ENCODE results near the gene PLXNA2.

Gene PLXNA2

GRCh38 chr1:208160259-208160819, 83.8 kb downstream of the PLXNA2 start:
- DNase-seq (ENCODE audit: low spot score), result no peak

GRCh38 chr1:208159555-208160258, 84.5 kb downstream of the PLXNA2 start:
- no peak for DNase-seq (ENCODE audit: low spot score)

- no peak for DNase-seq (ENCODE audit: low spot score)
These were observed 85.3 kb downstream of the PLXNA2 start for GRCh38 chr1:208158640-208159554.

- no peak for DNase-seq (ENCODE audit: low spot score)
These were observed 86.4 kb downstream of the PLXNA2 start for GRCh38 chr1:208157769-208158168.

- DNase-seq (ENCODE audit: low spot score), result no peak
These were observed 87.4 kb downstream of the PLXNA2 start for GRCh38 chr1:208156741-208157140.

GRCh38 chr1:208156310-208156709, 87.9 kb downstream of the PLXNA2 start:
- DNase-seq (ENCODE audit: low spot score), result no peak

GRCh38 chr1:208154679-208155642, 89.2 kb downstream of the PLXNA2 start:
- DNase-seq (ENCODE audit: low spot score), result no peak

- DNase-seq (ENCODE audit: low spot score), result no peak
These were observed 90.1 kb downstream of the PLXNA2 start for GRCh38 chr1:208154040-208154439.

- no peak for DNase-seq (ENCODE audit: low spot score)
These were observed 90.8 kb downstream of the PLXNA2 start for GRCh38 chr1:208153386-208153785.

GRCh38 chr1:208151728-208152598, 92.2 kb downstream of the PLXNA2 start:
- no peak for DNase-seq (ENCODE audit: low spot score)

GRCh38 chr1:208150833-208151458, 93.2 kb downstream of the PLXNA2 start:
- no peak for DNase-seq (ENCODE audit: low spot score)

GRCh38 chr1:208149776-208150514, 94.2 kb downstream of the PLXNA2 start:
- no peak for DNase-seq (ENCODE audit: low spot score)

GRCh38 chr1:208149213-208149612, 95.0 kb downstream of the PLXNA2 start:
- DNase-seq (ENCODE audit: low spot score), result no peak

- no peak for DNase-seq (ENCODE audit: low spot score)
These were observed 95.8 kb downstream of the PLXNA2 start for GRCh38 chr1:208148380-208148779.

- DNase-seq (ENCODE audit: low spot score), result no peak
These were observed 97.5 kb downstream of the PLXNA2 start for GRCh38 chr1:208146650-208147049.

GRCh38 chr1:208145167-208145566, 99.0 kb downstream of the PLXNA2 start:
- DNase-seq (ENCODE audit: low spot score), result no peak

- no peak for DNase-seq (ENCODE audit: low spot score)
These were observed 101.4 kb downstream of the PLXNA2 start for GRCh38 chr1:208142590-208143382.

- DNase-seq (ENCODE audit: low spot score), result no peak
These were observed 102.5 kb downstream of the PLXNA2 start for GRCh38 chr1:208141610-208142192.

Measured in left forelimb (tissue), 1 donor.